CD4-positive, alpha-beta T cell (primary cell): Measurements from ENCODE around the gene XYLT1. TPM values are rescaled to one million over a fixed set of nuclear protein-coding genes. Genes with fewer than 3 reads are reported as not detected.

Experiments used
- ATAC-seq: fragments of 200-7000 bp; cut with Tn5 transposase; one replicate; pipeline ENCODE4 v1.10.0; 2022; ENCODE audit warnings: mild to moderate bottlenecking; ENCODE audit not compliant: poor library complexity
- CTCF ChIA-PET: fragments of 350-600 bp; sonication (Branson Sonifier 250); formaldehyde crosslinking; loops from one replicate; lab custom pipeline; 2021; ENCODE audit warnings: antibody characterized with exemption, inconsistent platforms; lab: Charles Lee
- POLR2A ChIA-PET: fragments of 350-600 bp; sonication (Branson Sonifier 250); formaldehyde crosslinking; loops from one replicate; lab custom pipeline; 2021; ENCODE audit warnings: antibody characterized with exemption, inconsistent platforms; lab: Charles Lee
- DNase-seq, 14 experiments: peaks; one replicate each; pipeline ENCODE4 v3.0.0-alpha.2; 2013 to 2020; ENCODE audit warnings: mixed read lengths in 2 of 14
- H3K27ac ChIP-seq, 2 donors: one replicate each; pipeline versions ENCODE4 v1.5.1 to v1.7.0; 2013; ENCODE audit warnings: low read length in 2 of 2, low read depth in 1 of 2, mild to moderate bottlenecking in 1 of 2
- H3K27me3 ChIP-seq, 2 experiments: 1 replicate in 1 of 2; 2 replicates in 1 of 2; pipeline versions ENCODE4 v1.6.1 to v1.7.0; 2013; ENCODE audit warnings: low read length in 2 of 2, control low read depth in 1 of 2, mild to moderate bottlenecking in 1 of 2, moderate library complexity in 1 of 2; ENCODE audit not compliant: insufficient read depth in 2 of 2, control insufficient read depth in 1 of 2
- H3K36me3 ChIP-seq: one replicate; pipeline ENCODE4 v1.6.1; 2013; ENCODE audit warnings: low read length, control low read depth; ENCODE audit not compliant: insufficient read depth
- H3K4me1 ChIP-seq: one replicate; pipeline ENCODE4 v1.6.1; 2013; ENCODE audit warnings: low read length, control low read depth; ENCODE audit not compliant: insufficient read depth
- H3K4me3 ChIP-seq: one replicate; pipeline ENCODE4 v1.5.1; 2013; ENCODE audit warnings: mild to moderate bottlenecking, low read length, moderate library complexity
- H3K9me3 ChIP-seq, 2 experiments: 1 replicate in 1 of 2; 2 replicates in 1 of 2; pipeline versions ENCODE4 v1.6.1 to v1.7.0; 2013; ENCODE audit warnings: low read length in 2 of 2, mild to moderate bottlenecking in 2 of 2, control low read depth in 1 of 2, moderate library complexity in 1 of 2; ENCODE audit not compliant: control insufficient read depth in 1 of 2, insufficient read depth in 1 of 2
- H3K27ac Mint-ChIP-seq: one replicate; pipeline ENCODE4 v1.8.0; 2020; ENCODE audit warnings: mixed read lengths
- H3K27me3 Mint-ChIP-seq: one replicate; pipeline ENCODE4 v1.8.0; 2021; ENCODE audit warnings: mixed read lengths
- H3K36me3 Mint-ChIP-seq: one replicate; pipeline ENCODE4 v1.8.0; 2021; ENCODE audit warnings: low read depth, mixed read lengths
- H3K4me1 Mint-ChIP-seq: one replicate; pipeline ENCODE4 v1.8.0; 2021; ENCODE audit warnings: low read depth, mixed read lengths
- H3K4me3 Mint-ChIP-seq: one replicate; pipeline ENCODE4 v1.8.0; 2020; ENCODE audit warnings: mild to moderate bottlenecking, mixed read lengths
- H3K9me3 Mint-ChIP-seq: one replicate; pipeline ENCODE4 v1.8.0; 2020; ENCODE audit warnings: mixed read lengths
- CTCF ChIP-seq: fragments of 200-600 bp; IDR thresholded peaks from one replicate; pipeline ENCODE4 v1.8.0; 2022; ENCODE audit warnings: antibody characterized with exemption, mild to moderate bottlenecking
- intact Hi-C, 2 experiments: fragments of 100-400 bp; cut with DNase I in 1 of 2; cut with micrococcal nuclease in 1 of 2; formaldehyde crosslinking; loops; one replicate each; pipeline versions ENCODE4 v1.15.1 to v1.9.0; 2023 to 2025; cut with DNase I, micrococcal nuclease
- total RNA-seq, 174 experiments: library from RNA in 2 of 174; stranded (reverse) in 2 of 174; gene quantifications; one replicate each; pipeline ENCODE4 v1.2.3 and lab custom pipeline; 2021 to 2026

The XYLT1 gene
- total RNA-seq, 2 experiments from 2014 or later, result 26.0 to 27.1 TPM

- POLR2A ChIA-PET, result no interaction called here
Observed at GRCh38 chr16:17356243-17356933, 114.4 kb downstream of the XYLT1 start.

GRCh38 chr16:17354685-17355084 is 116.1 kb downstream of the XYLT1 start:
- Mint-ChIP-seq H3K36me3 (peaks cover 23% of the 10 kb centered on the region), H3K9me3 (no peaks in the 10 kb centered on the region), H3K27ac (no peak overlapping the region), H3K27me3 (no peaks in the 10 kb centered on the region), H3K4me1 (peaks cover 67% of the 10 kb centered on the region), H3K4me3 (no peak overlapping the region)
- no peak for TF ChIP-seq CTCF
- peaks cover 20% of the 10 kb centered on the region for H3K36me3 ChIP-seq
- no peaks in the 10 kb centered on the region for H3K27me3 ChIP-seq
- ChIA-PET POLR2A (no interaction called here), CTCF (interaction anchor here (0.7 kb wide), 2 partner anchors 13 to 15 kb away, joined by 3 read pairs; no protein-coding TSS in a partner anchor)
- no peak for DNase-seq
- H3K9me3 ChIP-seq, result no peaks in the 10 kb centered on the region
- H3K4me3 ChIP-seq, result no peak overlapping the region
- intact Hi-C loops, result loop anchor here (5.0 kb wide), 2 partner anchors 113 to 223 kb away; no protein-coding TSS in a partner anchor
- no peak for ATAC-seq
- peaks cover 53% of the 10 kb centered on the region for H3K4me1 ChIP-seq
- no peak overlapping the region for H3K27ac ChIP-seq

More at GRCh38 chr16:17356243-17356933, 114.4 kb downstream of the XYLT1 start:
- TF ChIP-seq CTCF, result no peak
- intact Hi-C loops, result loop anchor here in 1 of 2 experiments (5.0 kb wide), 1 partner anchor 111 kb away; no protein-coding TSS in a partner anchor
- H3K9me3 ChIP-seq, result no peaks in the 10 kb centered on the region
- no peak overlapping the region for H3K27ac ChIP-seq
- H3K4me3 ChIP-seq, result no peak overlapping the region
- Mint-ChIP-seq H3K4me1 (peaks cover 72% of the 10 kb centered on the region), H3K36me3 (peaks cover 16% of the 10 kb centered on the region), H3K4me3 (no peak overlapping the region), H3K27ac (peak overlapping the region; percentile 30), H3K27me3 (no peaks in the 10 kb centered on the region), H3K9me3 (no peaks in the 10 kb centered on the region)
- no peak for ATAC-seq
- H3K36me3 ChIP-seq, result peaks cover 16% of the 10 kb centered on the region
- H3K27me3 ChIP-seq, result no peaks in the 10 kb centered on the region
- peaks cover 63% of the 10 kb centered on the region for H3K4me1 ChIP-seq
- CTCF ChIA-PET, result no interaction called here
- DNase-seq, result no peak

- peaks cover 48% of the 10 kb centered on the region for H3K4me1 ChIP-seq
- Mint-ChIP-seq H3K27me3 (no peaks in the 10 kb centered on the region), H3K4me3 (no peak overlapping the region), H3K9me3 (no peaks in the 10 kb centered on the region), H3K27ac (no peak overlapping the region), H3K4me1 (peaks cover 66% of the 10 kb centered on the region), H3K36me3 (peaks cover 23% of the 10 kb centered on the region)
- CTCF ChIA-PET, result no interaction called here
- peaks cover 20% of the 10 kb centered on the region for H3K36me3 ChIP-seq
- POLR2A ChIA-PET, result no interaction called here
- no peaks in the 10 kb centered on the region for H3K27me3 ChIP-seq
- no peak for TF ChIP-seq CTCF
- intact Hi-C loops, result loop anchor here in 1 of 2 experiments (5.0 kb wide), 1 partner anchor 223 kb away; no protein-coding TSS in a partner anchor
- H3K4me3 ChIP-seq, result no peak overlapping the region
- H3K27ac ChIP-seq, result no peak overlapping the region
- ATAC-seq (no peak), DNase-seq (no peak)
- no peaks in the 10 kb centered on the region for H3K9me3 ChIP-seq
Observed at GRCh38 chr16:17354141-17354601, 116.6 kb downstream of the XYLT1 start.
